Activated CD4-positive, alpha-beta T cell treated with anti-CD3 and anti-CD28 coated beads, Interleukin-2, amount 50 U/mL, for 16 hours (primary cell): ENCODE measurements around the gene MTA1.

Experiments used
- DNase-seq: peaks from one replicate; pipeline ENCODE4 v3.0.0-alpha.2; 2020

MTA1 gene

GRCh38 chr14:105411017-105411941 lies 8.3 kb upstream of the MTA1 start:
- no peak for DNase-seq

DNA sequence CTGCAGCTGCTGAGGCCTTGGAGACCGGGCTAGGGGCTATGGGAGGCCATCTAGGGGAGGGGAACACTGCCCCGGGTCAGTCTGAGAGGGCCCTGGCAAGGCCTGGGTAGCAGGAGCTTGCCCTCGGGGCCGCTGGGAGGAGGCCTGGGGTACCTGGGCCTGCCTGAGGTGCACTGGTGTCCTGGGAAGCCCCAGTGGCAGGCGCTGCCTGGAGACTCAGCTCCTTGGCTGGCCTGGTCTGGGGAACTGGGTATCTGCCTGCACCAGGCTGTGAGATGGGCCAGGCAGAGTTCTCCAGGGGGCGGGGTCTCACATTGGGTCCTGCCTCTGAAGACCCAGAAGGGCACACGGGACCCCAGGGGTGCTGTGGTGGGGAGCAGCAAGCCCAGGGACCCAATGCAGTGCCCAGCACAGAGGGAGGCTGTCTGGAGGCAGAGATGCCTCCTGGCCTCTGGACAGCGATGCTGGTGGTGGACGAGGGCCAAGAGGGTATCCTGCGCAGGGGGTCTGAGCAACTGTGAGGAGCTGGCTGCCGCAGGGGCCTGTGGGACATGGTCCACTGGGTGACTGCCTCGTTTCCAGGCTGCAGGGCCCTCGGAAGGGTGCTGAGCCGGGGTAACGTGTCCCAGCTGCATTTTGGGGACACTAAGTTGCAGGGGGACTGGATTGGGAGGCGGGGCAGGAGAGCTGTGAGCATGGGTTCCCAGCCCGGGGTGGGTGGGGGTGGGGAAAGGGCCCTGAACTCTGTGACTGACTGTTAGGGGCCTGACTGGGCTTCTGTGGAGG lies 7.4 kb upstream of the MTA1 start:
- no peak for DNase-seq

DNA sequence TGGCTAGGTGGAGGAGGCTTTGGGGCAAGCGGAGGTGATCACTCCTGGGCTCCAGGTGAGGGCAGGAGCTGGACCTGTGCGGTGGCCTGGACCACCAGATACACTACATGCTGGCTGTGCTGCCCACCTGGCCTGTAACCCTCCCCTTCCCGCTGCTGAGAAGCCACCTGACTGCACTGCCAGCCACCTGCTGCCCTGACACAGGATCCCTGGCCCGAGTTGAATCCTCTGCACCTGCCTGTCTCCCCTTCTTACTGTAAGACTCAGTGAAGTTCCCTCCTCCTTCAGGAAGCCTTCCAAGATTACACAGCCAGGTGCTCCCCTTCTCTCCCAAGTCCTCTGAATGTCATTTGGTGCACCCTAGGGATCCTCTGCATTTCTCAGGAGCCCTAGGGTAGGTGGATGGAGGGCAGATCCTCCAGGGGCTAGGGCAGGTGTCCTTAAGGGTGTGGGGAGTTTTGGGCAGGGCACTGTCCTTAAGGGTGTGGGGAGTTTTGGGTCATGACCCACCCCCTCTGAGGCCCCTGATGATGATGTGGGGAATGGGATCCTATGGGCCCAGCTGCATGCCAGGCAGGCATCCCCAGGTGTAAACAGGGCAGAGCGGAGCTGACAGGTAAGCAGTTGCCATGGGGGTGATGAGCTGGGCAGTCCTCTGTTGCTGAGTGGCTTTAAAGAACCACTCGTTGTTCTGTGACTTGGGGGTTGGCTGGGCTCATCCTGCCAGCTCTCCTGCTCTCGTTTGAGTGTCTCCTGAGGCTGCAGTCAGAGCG lies 6.7 kb upstream of the MTA1 start:
- DNase-seq, result no peak

DNA sequence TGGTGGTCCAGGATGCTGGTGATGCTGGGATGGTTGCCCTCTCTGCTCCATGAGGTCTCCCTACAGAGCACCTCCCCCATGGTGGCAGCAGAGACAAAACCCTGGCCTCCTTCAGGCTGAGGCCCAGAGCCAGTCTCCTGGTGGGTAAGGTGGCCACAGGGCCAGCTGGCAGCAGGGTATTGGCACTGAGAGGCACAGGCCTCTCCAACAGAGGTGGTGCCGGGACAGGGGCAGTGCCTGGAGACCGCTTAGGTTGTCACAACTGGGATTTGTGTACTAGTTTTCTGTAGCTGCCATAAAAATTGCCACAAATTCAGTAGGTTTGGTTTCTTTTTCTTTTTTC lies 6.1 kb upstream of the MTA1 start:
- DNase-seq, result no peak

DNA sequence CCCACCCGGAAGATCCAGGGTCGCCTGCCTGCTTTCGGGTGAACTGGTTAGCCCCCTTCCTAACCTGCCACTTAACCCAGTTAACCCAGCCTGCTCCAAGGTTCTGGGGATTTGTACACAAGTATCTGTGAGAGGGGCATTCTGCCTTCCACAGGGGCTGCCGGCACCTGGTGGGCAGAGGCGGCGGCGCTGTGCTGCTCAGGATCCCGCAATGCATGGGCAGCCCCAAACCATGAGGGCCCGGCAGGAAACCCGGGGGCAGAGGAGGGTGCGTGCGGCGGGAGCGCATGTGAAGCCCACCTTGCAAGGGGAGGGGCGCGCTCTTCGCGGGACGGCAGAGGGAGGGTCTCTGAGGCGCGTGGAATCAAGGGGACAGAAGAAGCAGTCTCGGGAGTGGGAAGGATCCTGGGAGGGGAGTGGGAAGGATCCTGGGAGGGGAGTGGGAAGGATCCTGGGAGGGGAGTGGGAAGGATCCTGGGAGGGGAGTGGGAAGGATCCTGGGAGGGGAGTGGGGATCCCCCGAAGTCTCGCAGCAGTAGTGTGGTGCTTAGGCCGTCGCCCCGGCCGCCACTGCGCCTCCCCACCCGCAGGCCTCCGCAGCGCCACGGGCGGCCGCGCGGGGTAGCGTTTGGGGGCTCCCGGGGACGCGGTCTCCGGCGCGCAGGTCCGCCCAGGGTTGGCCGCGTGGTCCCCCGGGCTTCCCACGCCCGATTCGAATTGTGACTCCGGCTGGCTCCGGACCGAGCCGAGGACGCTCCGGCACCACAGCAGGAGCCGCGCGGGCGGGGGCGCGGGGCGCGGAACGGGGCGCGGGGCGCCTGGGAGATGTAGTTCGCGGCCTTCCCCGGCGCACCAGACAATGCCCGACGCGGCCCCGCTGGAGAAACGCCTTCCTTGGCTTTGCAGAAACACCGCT lies 4.9 kb upstream of the MTA1 start:
- peak; percentile 58 for DNase-seq

- no peak for DNase-seq
Observed at GRCh38 chr14:105415481-105416428, 3.9 kb upstream of the MTA1 start.

GRCh38 chr14:105416671-105417070 lies 3.0 kb upstream of the MTA1 start:
- no peak for DNase-seq

DNA sequence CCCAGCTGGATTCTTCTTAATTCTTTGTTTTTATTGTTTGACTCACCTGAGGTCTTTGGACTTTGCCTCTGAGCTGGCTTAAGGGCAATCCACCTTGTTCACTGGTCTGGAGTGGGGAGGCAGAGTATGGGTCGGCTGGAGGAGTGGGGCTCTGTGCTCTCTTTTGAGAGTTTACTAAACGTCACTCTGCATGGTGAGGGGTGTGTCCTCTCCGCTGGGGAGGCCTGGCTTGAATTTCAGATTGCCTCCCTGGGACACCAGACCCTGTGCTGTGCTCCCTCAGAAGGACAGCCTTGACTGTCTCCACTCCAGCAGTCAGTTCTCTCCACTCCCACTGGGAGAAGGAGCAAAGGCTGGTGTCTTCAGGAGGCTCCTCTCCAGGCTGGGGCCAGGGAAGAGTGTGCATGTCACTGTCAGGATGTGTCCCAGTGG lies 1.9 kb upstream of the MTA1 start:
- no peak for DNase-seq

DNA sequence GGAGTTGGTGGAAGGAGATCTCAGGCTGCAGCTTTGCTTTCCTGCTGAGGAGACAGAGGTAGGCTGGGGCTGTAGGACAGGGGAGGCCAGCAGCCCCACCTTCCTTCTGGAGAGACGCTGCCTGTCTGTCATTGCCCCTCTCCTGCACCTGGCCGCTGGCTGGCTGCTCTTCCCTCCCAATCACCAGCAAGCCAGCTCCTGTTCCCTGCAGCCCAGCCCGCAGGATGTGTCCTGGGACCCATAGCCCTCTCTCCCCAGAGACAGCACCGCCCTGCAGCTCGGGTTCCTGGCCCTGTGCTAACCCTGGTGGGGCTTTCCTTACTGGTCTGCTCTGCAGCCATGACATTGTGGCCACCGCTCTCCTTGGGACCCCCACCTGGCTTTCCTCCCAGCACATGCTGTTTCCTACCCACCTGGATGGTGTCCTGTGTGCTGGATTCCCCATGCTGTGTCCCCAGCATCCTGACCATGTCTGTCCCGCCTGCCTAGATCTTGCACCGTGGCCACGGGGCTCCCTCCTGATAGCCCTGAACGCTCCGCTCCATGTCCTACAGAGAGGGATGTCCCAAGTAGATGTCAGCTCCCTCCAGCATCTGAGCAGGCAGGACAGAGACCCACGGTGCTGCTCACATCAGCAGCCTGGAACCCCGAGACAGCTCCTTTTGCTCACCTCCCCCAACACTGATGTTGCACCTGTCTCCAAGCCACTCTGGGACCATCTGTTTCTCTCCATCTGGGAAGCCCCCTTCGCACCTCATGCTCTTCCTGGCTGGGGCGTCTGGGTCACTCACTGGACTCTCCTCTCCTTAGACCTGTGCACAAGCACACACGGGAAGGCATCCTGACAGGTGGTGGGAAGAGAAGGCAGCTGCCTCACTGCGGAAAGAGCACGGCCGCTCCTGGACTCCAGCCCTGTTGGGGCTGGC lies 1.1 kb upstream of the MTA1 start:
- no peak for DNase-seq

DNA sequence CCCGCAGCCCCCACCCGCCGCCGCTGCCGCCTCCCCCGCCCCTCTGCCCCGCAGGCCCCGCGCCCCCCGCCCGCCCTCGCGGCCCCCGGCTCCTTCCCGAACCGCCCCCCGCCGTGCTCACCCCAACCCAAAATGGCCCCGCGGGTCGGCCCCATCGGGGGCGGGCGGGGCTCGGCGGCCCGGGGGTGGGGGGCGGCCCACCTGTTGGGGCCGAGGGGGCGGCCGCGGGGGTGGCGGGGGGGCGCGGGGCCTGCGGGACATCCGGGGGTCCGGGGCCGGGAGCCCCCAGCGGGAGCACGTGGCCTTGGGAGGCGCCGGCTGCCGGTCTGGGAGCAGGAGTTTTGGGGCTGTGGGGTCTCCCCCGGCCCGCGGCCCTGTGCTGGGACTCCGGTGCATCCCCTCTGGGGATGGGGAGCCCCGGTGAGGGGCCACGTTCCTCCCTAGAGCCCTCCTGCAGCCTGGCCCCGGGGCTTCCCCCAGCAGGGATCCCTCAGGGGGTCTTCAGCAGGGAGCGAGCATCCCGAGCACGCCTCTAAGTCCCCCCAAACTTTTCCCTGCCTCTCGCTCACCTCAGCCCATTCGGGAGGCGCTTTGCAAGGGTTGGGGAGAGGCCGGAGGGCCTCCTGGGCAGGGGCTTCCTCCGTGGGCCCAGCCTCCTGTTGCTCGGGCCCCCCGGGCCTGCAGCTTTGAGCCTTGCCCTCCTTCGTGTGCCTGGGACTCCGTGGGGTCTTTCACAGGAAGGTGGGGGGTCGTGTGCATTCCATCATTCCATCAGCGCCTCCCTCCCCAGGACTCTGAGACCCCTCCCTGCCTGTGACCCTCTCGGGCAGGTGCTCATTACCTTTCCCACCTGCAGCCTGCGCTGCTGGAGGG lies 710 bp downstream of the MTA1 start:
- DNase-seq, result no peak

GRCh38 chr14:105420974-105421674 lies 1.5 kb downstream of the MTA1 start:
- no peak for DNase-seq

- DNase-seq, result no peak
Observed at GRCh38 chr14:105421723-105422615, 2.3 kb downstream of the MTA1 start.

DNA sequence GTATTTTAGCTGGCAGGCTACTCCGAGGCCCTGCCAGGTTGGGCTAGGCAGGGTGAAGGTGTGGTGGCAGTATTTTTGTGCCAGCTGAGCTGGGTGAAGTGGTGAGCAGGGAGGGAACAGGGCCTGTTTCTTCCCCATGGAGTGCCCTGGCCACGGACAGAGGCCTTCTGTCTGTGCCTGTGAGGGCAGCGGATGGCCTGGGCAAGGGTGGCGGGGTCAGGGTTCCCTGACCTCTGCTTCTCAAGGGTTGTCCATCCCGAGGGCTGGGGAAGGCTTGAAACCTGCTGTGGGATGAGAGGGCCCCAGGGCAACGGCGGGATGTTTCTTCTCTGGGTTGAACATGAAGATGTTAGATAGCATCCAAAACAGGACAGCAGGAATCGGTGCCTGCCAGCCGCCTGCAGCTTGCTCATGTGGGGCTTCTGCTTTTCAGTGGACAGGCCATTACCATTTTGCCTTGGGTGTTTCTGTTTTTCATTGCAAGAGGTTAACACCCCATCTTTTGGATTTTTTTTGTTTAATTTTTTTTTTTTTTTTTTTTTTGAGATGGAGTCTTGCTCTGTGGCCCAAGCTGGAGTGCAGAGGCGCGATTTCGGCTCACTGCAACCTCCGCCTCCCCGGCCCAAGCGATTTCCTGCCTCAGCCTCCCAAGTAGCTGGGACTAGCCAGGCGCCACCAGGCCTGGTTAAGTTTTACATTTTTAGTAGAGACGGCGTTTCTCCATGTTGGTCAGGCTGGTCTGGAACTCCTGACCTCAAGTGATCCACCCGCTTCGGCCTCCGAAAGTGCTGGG lies 3.3 kb downstream of the MTA1 start:
- DNase-seq, result no peak

- DNase-seq, result no peak
Observed at GRCh38 chr14:105423488-105424195, 4.0 kb downstream of the MTA1 start.

- no peak for DNase-seq
Observed at GRCh38 chr14:105424861-105425260, 5.2 kb downstream of the MTA1 start.

DNA sequence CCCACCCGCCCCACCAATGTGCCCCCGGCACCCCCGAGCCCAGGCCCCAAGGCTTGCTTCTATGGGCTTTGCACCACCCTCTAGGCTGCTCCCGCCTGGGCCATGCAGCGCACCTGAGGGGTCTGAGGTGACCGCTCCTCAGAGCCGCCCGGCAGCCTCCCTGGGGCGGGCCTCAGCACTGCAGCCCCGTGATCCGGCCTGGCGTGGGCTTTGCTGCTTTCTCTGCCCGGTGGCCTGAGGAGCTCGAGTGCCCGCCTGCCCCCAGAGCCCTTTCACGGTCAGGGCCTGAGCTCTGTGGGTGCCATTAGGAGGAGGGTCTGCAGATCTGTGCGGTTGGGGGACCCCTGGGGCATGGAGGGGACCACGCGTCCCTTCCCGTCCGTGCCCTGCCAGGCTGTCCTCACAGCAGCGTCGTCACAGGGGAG lies 6.2 kb downstream of the MTA1 start:
- no peak for DNase-seq
